Panc1 (cell line): ENCODE results near the gene NEURL2.

Source experiments
- POLR2AphosphoS5 ChIP-seq: IDR thresholded peaks from 2 replicates; pipeline ENCODE4 v1.6.1; 2012; ENCODE audit warnings: mild to moderate bottlenecking, low read depth, low read length, moderate library complexity
- REST ChIP-seq, 2 experiments: IDR thresholded peaks; 2 replicates each; pipeline ENCODE4 v1.6.1; 2011 to 2012; ENCODE audit warnings: low read depth in 2 of 2, control low read depth in 1 of 2, low read length in 1 of 2, mild to moderate bottlenecking in 1 of 2, moderate library complexity in 1 of 2; ENCODE audit not compliant: insufficient read depth in 1 of 2
- SIN3A ChIP-seq: IDR thresholded peaks from 2 replicates; pipeline ENCODE4 v1.6.1; 2012; ENCODE audit warnings: low read depth, mild to moderate bottlenecking, low read length, moderate library complexity, borderline replicate concordance; ENCODE audit not compliant: insufficient read depth
- TCF7L2 ChIP-seq: IDR thresholded peaks from 2 replicates; pipeline ENCODE4 v1.6.1; 2011; ENCODE audit warnings: mild to moderate bottlenecking, low read depth, low read length, inconsistent platforms
- TF ChIP-seq, protein P1 (sequence below): fragments of 450-650 bp; IDR thresholded peaks from 2 replicates; pipeline ENCODE4 v1.5.1; 2017; ENCODE audit warnings: mild to moderate bottlenecking

- TF ChIP-seq, protein P1, sequence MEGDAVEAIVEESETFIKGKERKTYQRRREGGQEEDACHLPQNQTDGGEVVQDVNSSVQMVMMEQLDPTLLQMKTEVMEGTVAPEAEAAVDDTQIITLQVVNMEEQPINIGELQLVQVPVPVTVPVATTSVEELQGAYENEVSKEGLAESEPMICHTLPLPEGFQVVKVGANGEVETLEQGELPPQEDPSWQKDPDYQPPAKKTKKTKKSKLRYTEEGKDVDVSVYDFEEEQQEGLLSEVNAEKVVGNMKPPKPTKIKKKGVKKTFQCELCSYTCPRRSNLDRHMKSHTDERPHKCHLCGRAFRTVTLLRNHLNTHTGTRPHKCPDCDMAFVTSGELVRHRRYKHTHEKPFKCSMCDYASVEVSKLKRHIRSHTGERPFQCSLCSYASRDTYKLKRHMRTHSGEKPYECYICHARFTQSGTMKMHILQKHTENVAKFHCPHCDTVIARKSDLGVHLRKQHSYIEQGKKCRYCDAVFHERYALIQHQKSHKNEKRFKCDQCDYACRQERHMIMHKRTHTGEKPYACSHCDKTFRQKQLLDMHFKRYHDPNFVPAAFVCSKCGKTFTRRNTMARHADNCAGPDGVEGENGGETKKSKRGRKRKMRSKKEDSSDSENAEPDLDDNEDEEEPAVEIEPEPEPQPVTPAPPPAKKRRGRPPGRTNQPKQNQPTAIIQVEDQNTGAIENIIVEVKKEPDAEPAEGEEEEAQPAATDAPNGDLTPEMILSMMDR: no peak
- TF ChIP-seq REST (IDR thresholded peaks at IDR 0.05; ENCODE audit: insufficient read depth in 1 of 2, low read depth in 2 of 2, low read length in 1 of 2): no peak
- TF ChIP-seq POLR2AphosphoS5: no peak
- no peak for TF ChIP-seq SIN3A
- no peak for TF ChIP-seq TCF7L2
Measured at GRCh38 chr20:45918182-45918737, 27.3 kb upstream of the NEURL2 start.
